Calu3 (cell line): ENCODE results near the gene SFRP5. TPM values are rescaled to one million over a fixed set of nuclear protein-coding genes. Genes with fewer than 3 reads are reported as not detected.

Source experiments
- BruUV-seq: library from RNA; stranded (reverse); fragments of 400-500 nt; replicated peaks from 2 replicates; lab custom pipeline; 2021; lab: Mats Ljungman, UMichigan
- CTCF ChIA-PET: fragments of 300-600 bp; sonication (Branson Sonifier 250); formaldehyde crosslinking; loops from one replicate; lab custom pipeline; 2022; ENCODE audit warnings: antibody characterized with exemption; lab: Charles Lee
- DNase-seq: peaks from one replicate; pipeline ENCODE4 v3.0.0; 2022
- H3K27ac Mint-ChIP-seq: one replicate; pipeline ENCODE4 v1.8.0; 2022; ENCODE audit warnings: mixed read lengths; ENCODE audit not compliant: unreplicated experiment
- H3K27me3 Mint-ChIP-seq: one replicate; pipeline ENCODE4 v1.8.0; 2022; ENCODE audit warnings: mixed read lengths; ENCODE audit not compliant: unreplicated experiment
- H3K36me3 Mint-ChIP-seq: one replicate; pipeline ENCODE4 v1.8.0; 2022; ENCODE audit warnings: mild to moderate bottlenecking, moderate library complexity, mixed read lengths; ENCODE audit not compliant: insufficient read depth, unreplicated experiment
- H3K4me1 Mint-ChIP-seq: one replicate; pipeline ENCODE4 v1.8.0; 2022; ENCODE audit warnings: mild to moderate bottlenecking, low read depth, mixed read lengths; ENCODE audit not compliant: unreplicated experiment
- H3K4me3 Mint-ChIP-seq: one replicate; pipeline ENCODE4 v1.8.0; 2022; ENCODE audit warnings: mild to moderate bottlenecking, low read depth, moderate library complexity, mixed read lengths; ENCODE audit not compliant: unreplicated experiment
- H3K9me3 Mint-ChIP-seq: one replicate; pipeline ENCODE4 v1.8.0; 2022; ENCODE audit warnings: low read depth, mixed read lengths; ENCODE audit not compliant: unreplicated experiment
- CTCF ChIP-seq: fragments of 200-600 bp; IDR thresholded peaks from one replicate; pipeline ENCODE4 v1.8.0; 2022; ENCODE audit warnings: antibody characterized with exemption; ENCODE audit not compliant: unreplicated experiment
- intact Hi-C: fragments of 100-400 bp; cut with micrococcal nuclease; formaldehyde crosslinking; loops from one replicate; pipeline ENCODE4 v1.10.0; 2022; ENCODE audit not compliant: unreplicated experiment
- total RNA-seq: library from RNA; stranded (reverse); gene quantifications from 2 replicates; pipeline ENCODE4 v1.2.3, GENCODE V29; 2022

SFRP5 gene
- total RNA-seq, 1 experiment from 2014 or later: 0.19 TPM

- no peak overlapping the region for H3K27ac Mint-ChIP-seq
- intact Hi-C loops: no loop called here
- TF ChIP-seq CTCF: no peak
These were observed 33.2 kb downstream of the SFRP5 start for GRCh38 chr10:97738616-97739015.

GRCh38 chr10:97737770-97738265, 34.0 kb downstream of the SFRP5 start:
- peak overlapping the region; percentile 96 for H3K27ac Mint-ChIP-seq
- H3K36me3 Mint-ChIP-seq: peaks cover 45% of the 10 kb centered on the region
- peak overlapping the region; percentile 76 for H3K4me3 Mint-ChIP-seq
- intact Hi-C loops: no loop called here
- CTCF ChIA-PET: no interaction called here
- no peak for DNase-seq
- no peaks in the 10 kb centered on the region for H3K27me3 Mint-ChIP-seq
- BruUV-seq: no TSS peak
- peaks cover 3% of the 10 kb centered on the region for H3K9me3 Mint-ChIP-seq
- peaks cover 12% of the 10 kb centered on the region for H3K4me1 Mint-ChIP-seq
- TF ChIP-seq CTCF: no peak

More at GRCh38 chr10:97738616-97739015, 33.2 kb downstream of the SFRP5 start:
- BruUV-seq: no TSS peak
- Mint-ChIP-seq H3K9me3 (peaks cover 3% of the 10 kb centered on the region), H3K27me3 (no peaks in the 10 kb centered on the region), H3K4me3 (peak overlapping the region; percentile 76), H3K4me1 (peaks cover 12% of the 10 kb centered on the region), H3K36me3 (peaks cover 45% of the 10 kb centered on the region)
- CTCF ChIA-PET: no interaction called here
- DNase-seq: no peak

GRCh38 chr10:97736902-97737769, 34.7 kb downstream of the SFRP5 start, which contains the start of gene ZFYVE27:
TSS of gene ZFYVE27 (plus strand) at chr10:97737128. CDS start at chr10:97738478, 1,350 bp downstream.
- Mint-ChIP-seq H3K27me3 (no peaks in the 10 kb centered on the region), H3K27ac (peak within 1 kb of the TSS; percentile 96), H3K4me3 (peak within 1 kb of the TSS; percentile 76), H3K4me1 (peaks cover 12% of the 10 kb centered on the region), H3K36me3 (peaks cover 43% of the 10 kb centered on the region), H3K9me3 (peaks cover 3% of the 10 kb centered on the region)
- BruUV-seq: TSS peak; percentile 36
- DNase-seq: peak; percentile 95
- intact Hi-C loops: no loop called here
- CTCF ChIA-PET: interaction anchor here (0.7 to 1.9 kb wide), 3 partner anchors 23 to 34 kb away, joined by 4 to 7 read pairs (median 5); no protein-coding TSS in a partner anchor
- no peak for TF ChIP-seq CTCF

- H3K36me3 Mint-ChIP-seq: peaks cover 41% of the 10 kb centered on the region
- intact Hi-C loops: no loop called here
- peak overlapping the region; percentile 96 for H3K27ac Mint-ChIP-seq
- H3K4me3 Mint-ChIP-seq: peak overlapping the region; percentile 76
- BruUV-seq: no TSS peak
- peaks cover 12% of the 10 kb centered on the region for H3K4me1 Mint-ChIP-seq
- H3K9me3 Mint-ChIP-seq: peaks cover 3% of the 10 kb centered on the region
- H3K27me3 Mint-ChIP-seq: no peaks in the 10 kb centered on the region
- TF ChIP-seq CTCF: no peak
- CTCF ChIA-PET: interaction anchor here (0.7 to 1.9 kb wide), 3 partner anchors 22 to 33 kb away, joined by 4 to 7 read pairs (median 5); no protein-coding TSS in a partner anchor
- no peak for DNase-seq
These were observed 35.3 kb downstream of the SFRP5 start for GRCh38 chr10:97736403-97736901.
